Measurements from ENCODE around the gene RPL31.

Gene RPL31

GRCh38 chr2:100984892-100985307, 17.2 kb upstream of the RPL31 start:
- H3K4me3 ChIP-seq (ENCODE audit: low read depth, low read length), result no peak overlapping the region
- DNase-seq (ENCODE audit: low read depth, low spot score), result peak; percentile 73
- in situ Hi-C loops (cut with HindIII; ENCODE audit: low sequenced_read_pairs), result no loop called here
- peak; percentile 85 for TF ChIP-seq CTCF (IDR thresholded peaks at IDR 0.05; ENCODE audit: low read depth, low read length)

DNA sequence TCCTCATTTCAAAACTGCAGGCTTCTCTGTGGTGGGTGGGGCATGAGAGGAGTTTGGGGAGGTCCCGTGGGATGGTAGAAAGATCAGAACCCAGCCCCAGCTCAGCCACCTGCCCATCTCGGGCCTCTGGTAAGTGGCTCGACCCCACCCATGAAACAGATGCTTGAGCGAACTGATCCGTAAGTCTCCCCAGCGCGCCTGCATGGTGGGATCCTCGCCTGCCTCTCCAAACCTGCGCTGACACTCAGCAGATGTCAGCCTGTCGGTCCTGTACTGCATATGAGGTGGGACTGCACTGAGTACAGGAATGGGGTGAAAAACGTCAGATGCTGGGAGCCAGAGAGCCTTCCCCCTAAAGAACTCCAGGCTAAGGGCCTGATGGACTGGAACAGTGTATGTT, 15.9 kb upstream of the RPL31 start:
- H3K4me3 ChIP-seq (ENCODE audit: low read depth, low read length), result no peak overlapping the region
- no peak for DNase-seq (ENCODE audit: low read depth, low spot score)
- in situ Hi-C loops (cut with HindIII; ENCODE audit: low sequenced_read_pairs), result no loop called here
- no peak for TF ChIP-seq CTCF (IDR thresholded peaks at IDR 0.05; ENCODE audit: low read depth, low read length)

- in situ Hi-C loops (cut with HindIII; ENCODE audit: low sequenced_read_pairs), result no loop called here
- no peak for DNase-seq (ENCODE audit: low read depth, low spot score)
- no peak for TF ChIP-seq CTCF (IDR thresholded peaks at IDR 0.05; ENCODE audit: low read depth, low read length)
Observed at GRCh38 chr2:100987536-100987935, 14.6 kb upstream of the RPL31 start.

GRCh38 chr2:100987974-100988373, 14.1 kb upstream of the RPL31 start:
- no peak for TF ChIP-seq CTCF (IDR thresholded peaks at IDR 0.05; ENCODE audit: low read depth, low read length)
- no peak overlapping the region for H3K4me3 ChIP-seq (ENCODE audit: low read depth, low read length)
- in situ Hi-C loops (cut with HindIII; ENCODE audit: low sequenced_read_pairs), result no loop called here
- DNase-seq (ENCODE audit: low read depth, low spot score), result no peak

More at GRCh38 chr2:100987536-100987935, 14.6 kb upstream of the RPL31 start:
- no peak overlapping the region for H3K4me3 ChIP-seq (ENCODE audit: low read depth, low read length)

DNA sequence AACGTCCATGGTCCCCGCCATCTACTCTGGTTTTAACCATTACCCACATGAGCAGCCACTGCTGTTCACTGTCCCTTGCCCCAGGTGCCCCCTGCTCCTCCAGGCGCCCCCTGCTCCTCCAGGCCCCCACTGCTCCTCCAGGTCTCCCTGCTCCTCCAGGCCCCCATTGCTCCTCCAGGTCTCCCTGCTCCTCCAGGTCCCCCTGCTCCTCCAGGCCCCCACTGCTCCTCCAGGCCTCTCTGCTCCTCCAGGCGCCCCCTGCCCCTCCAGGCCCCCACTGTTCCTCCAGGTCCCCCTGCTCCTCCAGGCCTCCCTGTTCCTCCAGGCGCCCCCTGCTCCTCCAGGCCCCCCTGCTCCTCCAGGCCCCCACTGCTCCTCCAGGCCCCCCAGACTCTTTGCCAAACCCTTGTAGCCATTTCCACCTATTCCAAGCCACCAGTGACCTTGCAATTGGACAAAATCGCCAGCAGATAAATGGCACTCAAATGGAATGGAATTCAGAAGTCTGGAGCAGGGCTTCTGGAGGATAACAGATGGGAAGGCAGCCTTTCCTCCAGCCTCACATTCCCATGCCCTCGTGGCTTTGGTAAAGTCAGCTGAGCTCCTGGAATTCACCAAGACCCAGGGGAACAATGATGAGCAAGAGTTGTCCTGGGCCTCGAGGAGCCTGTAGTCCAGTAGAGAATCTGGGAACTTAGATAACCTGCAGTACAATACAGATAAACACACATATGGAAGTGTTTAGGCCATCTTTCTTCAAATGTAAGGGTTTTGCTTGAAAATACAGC, 13.3 kb upstream of the RPL31 start:
- H3K4me3 ChIP-seq (ENCODE audit: low read depth, low read length), result no peak overlapping the region
- in situ Hi-C loops (cut with HindIII; ENCODE audit: low sequenced_read_pairs), result no loop called here
- TF ChIP-seq CTCF (IDR thresholded peaks at IDR 0.05; ENCODE audit: low read depth, low read length), result no peak
- DNase-seq (ENCODE audit: low read depth, low spot score), result no peak

- in situ Hi-C loops (cut with HindIII; ENCODE audit: low sequenced_read_pairs), result no loop called here
- DNase-seq (ENCODE audit: low read depth, low spot score), result no peak
Observed at GRCh38 chr2:100989666-100990065, 12.4 kb upstream of the RPL31 start.

More at GRCh38 chr2:100989666-100990065, 12.4 kb upstream of the RPL31 start:
- H3K4me3 ChIP-seq (ENCODE audit: low read depth, low read length), result no peak overlapping the region
- no peak for TF ChIP-seq CTCF (IDR thresholded peaks at IDR 0.05; ENCODE audit: low read depth, low read length)

Data from astrocyte of the spinal cord (primary cell).